Inflammatory macrophage treated with lipopolysaccharide for 1 hour (primary cell): Measurements from ENCODE around the gene CCDC85A.
"Not testable (repeated sequence)": the region's sequence is repeated elsewhere in the genome, so short reads cannot be mapped to it uniquely, and the experiment has no call there.

ENCODE experiments used
- DNase-seq, 2 donors: peaks; one replicate each; pipeline ENCODE4 v3.0.0-alpha.2; 2020 to 2022

CCDC85A gene

DNA sequence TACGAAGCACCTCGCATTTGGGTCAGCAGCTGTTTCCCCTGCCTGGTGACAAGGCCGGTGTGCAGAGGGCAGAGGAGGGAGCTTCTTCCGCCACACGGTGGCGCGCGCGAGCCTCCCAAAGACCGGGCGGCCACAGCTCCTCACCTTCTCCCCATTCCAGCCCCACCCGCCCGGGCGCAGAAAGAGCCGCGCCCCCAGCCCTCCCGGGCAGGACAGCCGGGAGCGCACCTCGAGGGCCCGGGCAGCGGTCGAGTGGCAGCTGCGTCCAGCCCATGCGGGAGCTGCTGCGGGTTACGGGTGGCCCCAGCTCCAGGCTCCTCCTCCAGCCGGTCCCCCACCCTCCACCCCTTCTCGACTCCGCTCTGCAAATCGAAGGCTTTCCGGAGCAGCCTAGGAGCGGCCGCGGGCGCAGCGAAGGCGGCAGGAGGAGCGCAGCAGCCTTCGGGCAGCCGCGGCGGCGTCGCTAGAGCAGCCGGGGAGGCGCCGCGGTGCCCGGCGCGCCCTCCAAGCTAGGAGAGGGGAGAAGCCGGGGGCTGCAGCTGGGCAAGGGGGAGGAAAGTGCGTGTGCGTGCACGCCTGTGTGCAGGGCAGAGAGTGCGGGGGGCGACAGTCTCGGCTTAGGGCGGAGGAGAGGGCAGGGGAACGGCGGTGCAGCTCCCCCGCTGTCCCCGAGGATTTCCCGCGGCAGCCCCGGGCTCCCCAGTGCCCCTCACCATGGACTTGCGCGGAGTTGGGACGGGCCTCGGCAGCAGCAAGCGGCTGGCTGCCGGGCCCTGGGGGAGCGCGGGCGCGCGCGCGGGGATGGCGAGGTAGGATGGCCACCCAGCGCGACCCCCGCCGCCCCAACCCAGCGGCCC is at the start of gene CCDC85A:
TSS of gene CCDC85A (plus strand) at position 348 of the 857 bp plus-strand sequence. CDS start 635 bp downstream, outside the sequence.
- DNase-seq, result peak; percentile 39 to 78

DNA sequence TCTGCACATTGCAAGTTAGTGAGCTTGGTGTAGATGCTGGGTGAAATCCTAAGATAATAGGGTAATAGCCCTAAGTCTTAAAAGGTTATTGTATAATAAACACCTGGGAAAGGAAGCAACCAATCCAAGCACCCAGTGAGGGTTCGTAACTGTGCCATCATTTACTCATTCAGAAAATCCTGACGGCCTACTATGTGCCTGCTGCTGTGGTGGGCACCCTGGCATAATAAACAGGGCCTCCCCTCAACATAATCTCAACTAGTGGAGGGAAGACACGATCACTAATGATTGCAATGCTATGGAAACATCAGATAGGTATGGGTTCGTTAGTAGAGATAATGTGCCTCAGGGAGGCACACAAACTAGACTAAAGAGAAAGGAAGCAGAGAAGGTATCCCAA is 48.9 kb upstream of the CCDC85A start:
- no peak for DNase-seq

DNA sequence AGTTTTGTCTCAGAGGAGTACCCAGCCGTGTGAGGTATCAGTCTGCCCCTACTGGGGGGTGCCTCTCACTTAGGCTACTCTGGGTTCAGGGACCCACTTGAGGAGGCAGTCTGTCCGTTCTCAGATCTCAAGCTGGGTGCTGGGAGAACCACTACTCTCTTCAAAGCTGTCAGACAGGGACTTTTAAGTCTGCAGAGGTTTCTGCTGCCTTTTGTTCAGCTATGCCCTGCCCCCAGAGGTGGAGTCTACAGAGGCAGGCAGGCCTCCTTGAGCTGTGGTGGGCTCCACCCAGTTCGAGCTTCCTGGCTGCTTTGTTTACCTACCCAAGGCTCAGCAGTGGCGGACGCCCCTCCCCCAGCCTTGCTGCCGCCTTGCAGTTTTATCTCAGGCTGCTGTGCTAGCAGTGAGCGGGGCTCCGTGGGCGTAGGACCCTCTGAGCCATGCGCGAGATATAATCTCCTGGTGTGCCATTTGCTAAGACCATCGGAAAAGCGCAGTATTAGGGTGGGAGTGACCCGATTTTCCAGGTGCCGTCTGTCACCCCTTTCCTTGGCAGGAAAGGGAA is 41.2 kb upstream of the CCDC85A start:
- DNase-seq, result not testable (repeated sequence)

DNA sequence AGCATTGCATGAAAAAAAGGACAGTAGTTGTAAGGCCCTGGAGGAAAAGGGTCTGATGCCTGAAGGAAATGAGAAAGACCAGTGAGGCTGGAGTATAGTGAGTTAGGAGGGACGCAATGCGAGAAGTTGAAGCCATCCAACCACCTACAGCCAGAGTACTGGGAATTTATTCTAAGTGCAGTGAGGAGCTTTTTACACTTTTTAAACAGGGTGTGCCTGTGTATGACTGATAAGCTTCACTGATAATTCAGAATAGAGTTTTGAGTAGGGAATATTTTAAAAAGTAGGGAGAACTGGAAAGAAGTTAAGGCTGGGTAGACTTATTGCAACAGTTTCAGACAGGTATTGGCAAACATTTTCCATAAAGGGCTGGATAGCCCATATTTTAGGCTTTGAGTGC is 35.9 kb upstream of the CCDC85A start:
- no peak for DNase-seq

DNA sequence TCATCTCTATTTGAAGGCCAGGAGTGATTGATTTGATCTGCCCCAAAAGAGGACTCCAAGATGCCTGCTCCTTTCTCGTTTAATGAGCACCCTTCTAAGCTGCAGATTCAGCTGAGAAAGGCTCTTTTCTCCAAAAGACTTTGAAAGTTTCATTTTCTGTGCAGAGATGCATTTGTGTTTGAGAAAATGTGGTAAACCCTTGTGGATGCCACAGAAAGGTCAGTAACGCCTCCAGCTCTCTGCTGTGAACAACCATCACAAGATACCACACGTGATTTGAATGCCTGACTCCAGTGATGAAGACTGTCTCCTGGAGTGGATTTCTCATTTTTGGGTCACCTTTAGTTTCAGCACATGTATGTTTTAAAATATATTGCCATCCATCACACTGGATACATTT is 35.0 kb upstream of the CCDC85A start:
- no peak for DNase-seq

DNA sequence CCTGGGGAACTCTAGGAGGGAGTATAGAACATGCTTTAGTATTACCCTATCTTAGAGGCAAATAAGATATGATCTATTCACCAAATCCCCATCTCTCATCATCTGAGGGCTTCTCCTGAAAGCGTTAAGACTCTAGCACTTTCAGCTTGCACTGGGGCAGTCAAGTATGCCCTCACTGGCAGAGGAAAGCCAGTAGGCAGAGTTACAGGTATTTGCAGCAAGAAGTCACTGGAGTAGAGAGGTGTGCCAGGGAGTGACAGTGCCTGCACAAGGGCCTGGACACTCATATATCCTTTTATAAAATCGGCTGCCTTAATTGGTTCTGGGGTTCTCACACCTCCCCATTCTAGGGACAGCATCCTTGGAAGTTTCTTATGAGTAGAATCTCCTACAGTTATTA is 31.9 kb upstream of the CCDC85A start:
- DNase-seq, result no peak

DNA sequence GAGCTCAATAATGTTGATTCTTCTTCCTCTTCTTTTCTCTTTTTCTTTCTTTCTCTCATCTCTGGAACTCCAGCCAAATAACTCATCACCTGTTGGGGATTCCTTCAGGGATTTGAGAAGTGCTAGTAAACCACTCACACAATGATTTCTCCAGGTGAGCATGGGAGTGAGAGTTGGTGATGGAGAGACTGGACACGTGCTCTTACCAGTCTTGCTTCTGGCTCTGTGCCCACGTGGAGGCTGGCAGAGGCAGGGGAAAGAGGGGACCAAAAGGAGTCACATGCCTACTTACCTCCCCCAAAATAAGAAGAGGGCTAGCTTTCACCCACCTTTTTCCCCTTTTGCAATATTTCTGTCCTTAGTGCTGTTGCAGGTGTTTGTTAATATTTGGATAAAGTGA is 28.6 kb upstream of the CCDC85A start:
- no peak for DNase-seq

DNA sequence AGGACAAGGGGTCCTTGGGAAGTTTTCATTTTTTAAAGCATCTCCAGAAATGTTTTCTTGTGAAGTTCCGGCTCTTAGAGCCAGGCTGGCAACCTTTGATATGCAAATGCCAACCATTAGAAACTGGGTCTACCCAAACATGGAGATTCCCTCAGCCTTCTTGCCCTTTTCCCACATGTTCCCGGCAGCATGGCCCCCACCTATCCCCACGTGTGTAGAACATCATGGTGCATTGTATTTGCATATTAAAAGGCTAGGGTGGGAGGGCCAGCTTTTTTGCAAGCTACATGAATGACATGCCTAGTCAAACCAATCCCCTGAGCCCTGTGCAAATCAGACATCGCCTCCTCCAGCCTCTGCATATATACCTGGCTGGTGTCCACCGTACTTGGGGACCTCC is 23.9 kb upstream of the CCDC85A start:
- not testable (repeated sequence) for DNase-seq

DNA sequence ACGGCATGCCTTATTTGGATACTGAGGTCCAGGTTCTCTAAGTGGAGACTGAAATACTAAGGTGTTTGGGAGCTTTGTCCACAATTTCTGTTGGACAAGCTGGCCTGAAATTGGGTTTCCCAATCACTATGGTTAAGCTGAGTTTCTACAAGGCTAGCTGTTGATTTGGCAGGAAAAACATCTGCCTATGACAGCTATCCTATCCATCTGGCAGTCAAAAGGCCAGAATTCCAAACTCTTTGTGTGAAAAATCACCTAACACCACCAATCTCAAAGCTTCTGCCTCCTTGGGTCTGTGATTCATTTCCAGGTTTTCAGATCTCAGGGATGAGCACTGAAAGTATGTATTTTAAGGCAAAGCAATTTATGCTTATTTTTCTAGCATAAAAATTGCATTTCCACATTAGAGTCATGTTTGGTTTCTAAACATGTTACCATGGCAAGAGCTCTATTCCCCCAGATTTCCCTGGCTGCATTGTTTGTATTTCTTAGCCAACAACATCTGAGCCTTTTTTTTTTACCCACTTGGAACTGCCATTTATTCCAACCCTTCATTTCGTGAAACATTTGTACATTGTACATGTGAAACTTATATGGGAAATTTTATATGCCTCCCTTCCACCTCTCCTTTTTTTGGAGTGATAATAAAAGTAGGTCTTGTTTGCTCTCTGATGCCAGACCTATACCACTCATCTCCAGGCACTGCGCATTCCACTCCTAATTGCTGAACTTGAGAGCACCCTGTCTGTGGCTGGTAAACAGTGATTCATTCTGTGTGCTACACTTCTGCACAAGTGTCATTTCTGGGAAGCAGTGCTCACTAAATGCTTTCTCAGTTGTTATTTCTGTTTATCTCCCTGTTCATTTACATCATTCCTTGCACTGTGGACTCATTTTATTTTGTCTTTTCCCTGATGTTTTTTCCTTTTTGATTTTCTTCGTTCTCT is 15.9 kb upstream of the CCDC85A start:
- DNase-seq, result no peak

DNA sequence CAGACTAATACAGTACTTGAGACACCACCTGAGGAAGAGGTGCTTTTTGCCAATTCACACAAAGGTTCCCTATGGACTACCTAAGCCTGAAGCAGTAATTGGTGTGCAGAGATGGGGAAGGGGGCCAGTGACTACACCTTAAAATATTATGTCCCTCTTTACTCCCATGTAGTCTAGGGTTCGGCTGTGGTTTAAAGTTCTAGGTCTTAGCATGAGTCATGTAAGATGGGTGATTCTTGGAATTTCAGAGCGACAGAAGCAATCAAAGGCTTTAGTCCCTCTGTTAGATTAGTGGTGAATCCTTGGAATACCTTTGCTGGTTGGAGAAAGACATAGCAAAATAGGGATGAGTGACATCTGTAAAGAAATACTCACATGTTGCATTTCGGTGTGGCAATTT is 14.3 kb upstream of the CCDC85A start:
- no peak for DNase-seq

DNA sequence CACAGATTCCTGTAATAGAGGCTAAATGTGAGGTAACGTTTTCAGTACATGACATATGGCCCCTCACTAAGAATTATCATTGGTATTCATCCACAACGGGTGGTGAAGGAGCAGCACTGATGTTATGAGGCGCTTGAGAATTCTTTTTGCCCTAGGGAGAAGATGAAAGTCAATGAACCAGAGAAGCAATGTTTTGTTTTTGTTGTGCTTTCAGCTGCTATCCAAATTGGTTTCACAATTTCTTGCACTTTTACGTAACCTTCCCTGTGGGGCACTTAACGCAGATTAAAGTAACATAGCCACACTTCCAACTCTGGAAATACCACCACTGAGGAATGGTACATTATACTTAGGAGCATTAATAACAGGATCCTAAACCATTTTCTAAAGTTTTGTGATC is 13.3 kb upstream of the CCDC85A start:
- no peak for DNase-seq

DNA sequence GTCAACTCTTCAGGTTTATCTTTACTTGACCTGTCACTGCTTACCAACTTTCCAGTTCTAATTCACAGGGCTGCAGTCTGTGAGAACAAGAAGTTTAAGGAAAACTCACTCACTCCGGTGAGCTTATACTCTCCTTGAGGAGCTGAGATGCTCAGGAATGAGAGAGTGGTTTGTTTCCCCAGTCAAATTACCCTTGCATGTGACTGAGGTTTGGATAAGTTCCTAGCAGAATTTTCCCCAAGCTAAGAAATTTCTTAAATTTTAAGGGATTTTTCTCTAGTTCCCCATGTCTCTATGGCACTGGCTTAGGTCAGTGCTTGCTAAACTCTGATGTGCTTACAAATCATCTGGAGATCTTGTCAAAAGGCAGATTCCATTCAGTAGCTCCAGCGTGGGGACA is 12.8 kb upstream of the CCDC85A start:
- no peak for DNase-seq

DNA sequence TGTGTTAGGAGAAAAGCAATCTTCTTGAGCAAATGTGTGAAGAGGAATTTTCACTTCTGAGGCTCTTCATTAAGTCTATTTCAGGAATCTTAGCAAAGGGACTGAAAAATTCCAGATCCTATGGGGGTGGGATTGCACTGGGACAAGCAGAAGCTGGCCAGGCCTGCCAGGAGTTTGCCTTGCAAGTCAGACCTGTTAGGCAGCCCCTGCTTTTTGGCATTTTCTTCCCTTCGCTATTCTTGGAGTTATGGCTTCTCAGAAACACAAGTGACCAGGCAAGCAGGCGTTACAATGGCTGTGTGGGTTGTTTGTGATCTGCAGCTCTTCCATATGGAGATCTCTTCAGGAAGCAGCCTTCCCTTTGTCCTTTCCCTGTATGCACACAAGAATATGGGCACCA is 8.0 kb upstream of the CCDC85A start:
- DNase-seq, result no peak

DNA sequence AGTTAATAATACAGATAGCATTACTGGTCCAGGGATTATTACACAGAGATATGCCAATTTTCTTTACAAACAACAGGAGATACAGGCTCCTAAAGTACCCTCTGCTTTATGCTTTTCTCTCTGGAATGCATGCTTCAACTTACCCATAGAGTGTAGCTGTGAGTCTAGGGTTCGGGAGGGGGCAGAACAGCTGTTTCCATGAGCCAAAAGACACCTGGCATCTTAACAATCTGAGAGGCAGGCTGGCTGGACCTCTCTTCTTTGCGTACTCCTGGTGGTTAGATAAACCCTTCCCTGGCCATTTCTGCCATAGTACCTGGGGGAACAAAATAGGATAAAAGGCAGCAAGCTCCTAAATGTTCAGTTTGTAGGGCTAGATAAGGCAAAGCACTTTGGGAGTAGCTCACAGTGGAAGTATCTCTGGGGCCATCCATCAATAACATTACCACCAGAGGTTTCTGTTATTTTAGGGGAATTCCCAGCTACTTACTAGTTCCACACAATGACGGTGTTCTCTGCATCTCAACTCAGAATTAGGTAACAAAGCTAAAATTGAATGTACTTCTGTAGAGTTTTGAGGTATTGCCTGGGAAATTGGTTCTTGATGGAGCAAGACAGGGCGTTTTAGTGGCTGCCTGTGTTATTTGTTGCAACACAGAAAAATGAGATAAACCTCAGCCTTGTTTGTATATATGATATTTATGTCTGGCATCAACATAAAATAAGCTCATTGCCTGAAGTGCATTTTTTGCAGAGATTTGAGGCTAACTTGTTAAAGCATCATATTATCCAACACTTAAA is 6.2 kb upstream of the CCDC85A start:
- no peak for DNase-seq

DNA sequence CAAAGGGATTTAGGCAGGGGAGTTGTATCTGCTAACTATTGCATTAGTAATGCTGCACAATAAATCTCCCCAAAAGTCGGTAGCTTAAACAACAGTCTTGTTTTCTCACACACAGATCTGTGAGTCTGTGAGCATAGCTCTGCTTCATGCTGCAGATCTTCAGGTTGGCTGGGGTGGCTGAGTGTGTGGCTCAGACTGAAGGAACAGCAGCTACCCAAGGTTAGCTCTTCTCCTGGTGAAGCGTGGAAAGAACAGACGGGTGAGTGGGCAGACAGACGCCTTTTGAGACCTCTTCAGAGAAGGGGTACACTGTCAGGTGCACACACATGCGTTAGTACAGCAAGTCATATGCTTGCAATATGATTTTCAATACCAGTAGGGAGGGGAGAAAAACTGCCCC is 3.9 kb upstream of the CCDC85A start:
- DNase-seq, result no peak

DNA sequence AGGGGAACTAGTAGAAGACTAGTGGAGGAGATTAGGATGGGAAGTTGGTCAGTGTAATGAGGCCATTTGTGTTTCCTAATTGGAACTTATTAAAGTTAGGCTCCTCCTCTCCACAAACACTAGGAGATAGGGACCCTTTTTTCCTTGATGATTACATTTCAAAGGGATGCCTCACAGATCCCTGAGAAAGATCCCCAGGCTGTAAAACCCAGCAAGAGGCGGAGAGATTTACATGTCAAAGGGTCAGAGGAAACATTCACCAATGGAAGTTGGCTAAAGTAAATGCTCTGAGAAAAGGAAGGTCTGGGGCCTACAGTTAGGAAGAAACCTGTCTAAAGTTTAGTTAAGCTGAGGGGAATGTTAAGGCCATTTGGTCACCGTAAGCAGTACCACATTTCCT is 1.4 kb upstream of the CCDC85A start:
- no peak for DNase-seq

DNA sequence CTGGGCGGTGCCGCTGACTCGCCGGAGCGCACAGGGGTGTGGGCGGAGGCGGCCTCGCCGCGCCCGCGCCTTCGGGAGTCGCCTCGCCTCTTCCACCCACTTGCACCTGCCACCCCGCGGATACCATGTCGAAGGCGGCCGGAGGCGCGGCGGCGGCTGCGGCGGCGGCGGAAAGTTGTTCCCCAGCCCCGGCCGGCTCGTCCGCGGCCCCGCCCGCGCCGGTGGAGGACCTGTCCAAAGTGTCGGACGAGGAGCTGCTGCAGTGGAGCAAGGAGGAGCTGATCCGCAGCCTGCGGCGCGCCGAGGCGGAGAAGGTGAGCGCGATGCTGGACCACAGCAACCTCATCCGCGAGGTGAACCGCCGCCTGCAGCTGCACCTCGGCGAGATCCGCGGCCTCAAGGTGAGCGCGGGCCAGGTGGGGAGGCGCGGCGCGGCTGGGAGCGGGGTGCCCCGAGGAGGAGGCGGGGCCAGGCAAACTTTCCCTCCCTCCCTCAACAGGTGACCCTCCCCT is 766 bp downstream of the CCDC85A start:
- no peak for DNase-seq

DNA sequence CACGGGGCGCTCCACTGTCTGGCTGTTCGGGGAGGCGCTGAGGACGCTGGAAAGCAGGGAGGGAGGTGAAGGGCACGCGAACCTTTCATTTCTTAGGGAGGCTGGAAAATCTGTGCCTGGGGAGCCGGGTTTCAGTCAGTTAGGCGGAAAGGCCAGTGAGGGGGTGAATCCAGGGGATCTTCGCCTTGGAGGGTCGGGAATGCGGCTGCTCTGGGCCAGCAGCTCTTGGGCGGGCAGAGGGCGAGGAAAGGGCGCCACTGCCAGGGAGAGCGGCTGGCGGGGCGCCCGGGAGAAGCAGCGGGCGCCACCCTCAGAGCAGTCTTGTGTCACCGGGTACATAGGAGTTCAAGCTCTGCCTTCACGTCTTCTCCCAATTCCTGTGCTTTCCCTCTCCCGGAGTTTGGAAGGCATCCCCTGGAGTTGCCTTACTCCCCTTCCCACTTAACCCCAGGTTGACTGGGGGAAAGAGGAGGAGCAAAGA is 1.4 kb downstream of the CCDC85A start:
- DNase-seq, result peak in 1 of 2 donors; percentile 1

DNA sequence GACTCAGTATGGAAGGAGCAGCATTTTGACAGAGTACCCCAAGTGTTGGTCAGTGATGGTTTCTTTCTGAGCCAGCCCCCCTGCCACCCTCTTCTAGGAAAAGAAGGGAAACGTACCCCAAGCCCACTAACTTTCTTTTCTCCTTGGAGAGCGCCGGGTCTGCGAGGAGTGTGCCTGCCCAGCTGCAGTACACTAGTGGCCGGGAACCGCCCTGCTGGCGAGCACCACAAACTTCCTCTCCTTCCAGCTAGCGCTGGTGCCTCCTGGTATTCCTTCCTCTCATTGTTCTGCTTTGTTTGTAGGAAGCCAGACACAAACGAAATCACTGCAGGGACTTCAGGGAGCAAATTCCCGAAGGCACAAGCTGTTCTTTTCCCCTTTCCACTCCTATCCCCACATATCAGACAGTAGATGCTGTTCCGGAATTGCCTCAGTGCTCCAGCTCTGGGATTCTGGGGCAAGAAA is 1.8 kb downstream of the CCDC85A start:
- DNase-seq, result peak in 1 of 2 donors; percentile 11

DNA sequence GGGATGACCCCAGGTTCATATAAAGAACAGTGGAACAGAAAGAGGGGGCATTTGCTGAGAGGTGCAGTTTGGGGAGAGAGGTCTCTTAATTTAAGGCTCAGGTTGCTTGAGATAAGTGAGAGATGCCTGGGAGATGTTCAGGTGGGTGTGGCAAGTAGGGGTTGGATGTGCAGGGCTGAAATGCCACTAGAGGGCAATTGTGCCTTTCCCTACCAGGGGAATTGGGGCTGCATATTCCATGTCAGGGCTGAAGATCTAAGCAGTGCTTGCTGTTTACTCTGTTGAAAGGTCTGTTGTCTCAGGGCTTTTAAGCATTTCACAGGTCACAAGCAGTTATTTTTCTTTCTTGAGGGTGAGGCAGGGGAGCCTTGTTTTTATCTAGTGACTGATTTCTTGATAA is 7.8 kb downstream of the CCDC85A start:
- DNase-seq, result no peak

DNA sequence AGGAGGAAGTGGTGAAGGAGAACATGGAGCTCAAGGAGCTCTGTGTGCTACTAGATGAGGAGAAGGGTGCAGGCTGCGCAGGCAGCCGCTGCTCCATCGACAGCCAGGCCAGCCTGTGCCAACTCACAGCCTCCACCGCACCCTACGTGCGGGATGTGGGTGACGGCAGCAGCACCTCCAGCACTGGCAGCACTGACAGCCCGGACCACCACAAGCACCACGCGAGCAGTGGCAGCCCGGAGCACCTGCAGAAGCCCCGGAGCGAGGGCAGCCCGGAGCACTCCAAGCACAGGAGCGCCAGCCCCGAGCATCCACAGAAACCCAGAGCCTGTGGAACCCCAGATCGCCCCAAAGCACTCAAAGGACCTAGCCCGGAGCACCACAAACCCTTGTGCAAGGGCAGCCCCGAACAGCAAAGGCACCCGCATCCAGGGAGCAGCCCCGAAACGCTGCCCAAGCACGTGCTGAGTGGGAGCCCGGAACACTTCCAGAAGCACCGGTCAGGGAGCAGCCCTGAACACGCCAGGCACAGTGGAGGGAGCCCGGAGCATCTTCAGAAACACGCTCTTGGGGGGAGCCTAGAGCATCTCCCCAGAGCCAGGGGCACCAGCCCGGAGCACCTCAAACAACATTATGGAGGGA is 9.0 kb downstream of the CCDC85A start:
- no peak for DNase-seq

DNA sequence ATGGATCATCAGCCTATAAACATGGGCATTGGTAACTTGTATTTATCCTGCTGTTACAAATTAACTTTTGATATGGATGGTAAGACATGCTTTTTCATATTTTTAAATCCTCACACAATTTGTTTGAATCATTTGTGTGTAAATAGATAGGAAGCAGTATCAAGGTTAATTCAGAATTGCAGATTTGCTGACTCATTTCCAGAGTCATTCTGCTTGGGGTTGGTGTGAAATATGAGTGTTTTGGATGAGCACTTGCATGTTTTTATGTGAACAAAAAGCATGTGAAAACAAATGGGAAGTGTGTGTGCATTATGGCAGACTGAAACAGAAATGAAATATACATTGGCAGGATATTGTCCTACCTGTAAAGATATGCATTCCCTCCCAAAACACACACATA is 11.8 kb downstream of the CCDC85A start:
- no peak for DNase-seq
